Gastroesophageal sphincter (tissue), 4 donors: ENCODE results near the gene MRPL48. TPM values are rescaled to one million over a fixed set of nuclear protein-coding genes. Genes with fewer than 3 reads are reported as not detected.
"Not testable (repeated sequence)": the region's sequence is repeated elsewhere in the genome, so short reads cannot be mapped to it uniquely, and the experiment has no call there.

Source experiments
- ATAC-seq: fragments of 150-250 bp; one replicate; pipeline ENCODE4 v1.9.1; 2016; ENCODE audit warnings: mild to moderate bottlenecking, moderate library complexity
- H3K27ac ChIP-seq, 4 donors: fragments of 200-600 bp; sonication (generic) in 3 of 4; 1 replicate in 3 of 4; 2 replicates in 1 of 4; pipeline ENCODE4 v1.5.1; 2016 to 2019
- H3K27me3 ChIP-seq: fragments of 200-600 bp; sonication (generic); one replicate; pipeline ENCODE4 v1.5.1; 2019
- H3K36me3 ChIP-seq, 2 donors: fragments of 200-600 bp; sonication (generic); one replicate each; pipeline ENCODE4 v1.5.1; 2019; ENCODE audit warnings: control low read depth in 1 of 2
- H3K4me1 ChIP-seq, 3 donors: fragments of 200-600 bp; sonication (generic); 1 replicate in 2 of 3; 2 replicates in 1 of 3; pipeline ENCODE4 v1.5.1; 2016 to 2019; ENCODE audit warnings: control low read depth in 2 of 3
- H3K4me3 ChIP-seq, 2 donors: fragments of 200-600 bp; sonication (generic); one replicate each; pipeline ENCODE4 v1.5.1; 2019; ENCODE audit warnings: mild to moderate bottlenecking in 1 of 2, moderate library complexity in 1 of 2
- H3K9me3 ChIP-seq, 3 donors: fragments of 200-600 bp; sonication (generic); one replicate each; pipeline ENCODE4 v1.5.1; 2017 to 2019; ENCODE audit warnings: control low read depth in 2 of 3
- CTCF ChIP-seq, 4 experiments: fragments of 200-600 bp in 2 of 4; fragments of 450-650 bp in 2 of 4; sonication (generic) in 1 of 4; IDR thresholded peaks; one replicate each; pipeline ENCODE4 v1.5.1; 2017 to 2019; ENCODE audit warnings: antibody characterized with exemption in 4 of 4, mild to moderate bottlenecking in 2 of 4, moderate library complexity in 2 of 4
- EP300 ChIP-seq: sonication (generic); formaldehyde crosslinking; IDR thresholded peaks from one replicate; pipeline ENCODE4 v1.6.1; 2017; ENCODE audit warnings: antibody characterized with exemption, mild to moderate bottlenecking
- POLR2A ChIP-seq, 2 donors: fragments of 450-650 bp; IDR thresholded peaks; one replicate each; pipeline ENCODE4 v1.6.1; 2017; ENCODE audit warnings: antibody characterized with exemption in 2 of 2, mild to moderate bottlenecking in 2 of 2, moderate library complexity in 1 of 2
- POLR2AphosphoS5 ChIP-seq: sonication (generic); formaldehyde crosslinking; IDR thresholded peaks from one replicate; pipeline ENCODE4 v1.6.1; 2017; ENCODE audit warnings: antibody characterized with exemption
- WGBS, 2 donors: methylation state at CpG; one replicate each; pipeline ENCODE4 v1.1.5; 2018; ENCODE audit warnings: low coverage in 1 of 2; 5-methylcytosine and 5-hydroxymethylcytosine counted together
- total RNA-seq, 4 donors: library from RNA; depleted of rRNA; stranded (reverse); fragments of >200 nt; gene quantifications; one replicate each; pipeline ENCODE4 v1.1.0, GENCODE V29; 2016

Gene MRPL48
- total RNA-seq, 4 donors from 2014 or later, result 8.8 to 46.2 (median 22.2) TPM

GRCh38 chr11:73784080-73784634 lies 3.5 kb upstream of the MRPL48 start:
- no peaks in the 10 kb centered on the region for H3K36me3 ChIP-seq
- TF ChIP-seq CTCF (IDR thresholded peaks at IDR 0.05) (no peak), EP300 (no peak), POLR2A (IDR thresholded peaks at IDR 0.05) (no peak), POLR2AphosphoS5 (no peak)
- H3K4me1 ChIP-seq, result peaks cover 0 to 25% (median 6%) of the 10 kb centered on the region in 3 donors
- H3K27me3 ChIP-seq, result no peaks in the 10 kb centered on the region
- H3K9me3 ChIP-seq, result no peaks in the 10 kb centered on the region
- ATAC-seq, result no peak
- WGBS, 2 donors, result 40 to 83% methylated on average over 2 to 6 of the region's 6 CpGs
- H3K4me3 ChIP-seq, result no peak overlapping the region
- no peak overlapping the region for H3K27ac ChIP-seq

- ATAC-seq, result no peak
- H3K4me1 ChIP-seq, result peaks cover 0 to 26% (median 6%) of the 10 kb centered on the region in 3 donors
- H3K9me3 ChIP-seq, result no peaks in the 10 kb centered on the region
- no peaks in the 10 kb centered on the region for H3K27me3 ChIP-seq
- no peak overlapping the region for H3K4me3 ChIP-seq
- TF ChIP-seq POLR2A (IDR thresholded peaks at IDR 0.05) (no peak), CTCF (IDR thresholded peaks at IDR 0.05) (no peak), EP300 (no peak), POLR2AphosphoS5 (no peak)
- no peaks in the 10 kb centered on the region for H3K36me3 ChIP-seq
- H3K27ac ChIP-seq, result no peak overlapping the region
- 91 to 100% methylated on average over 1 of the region's 1 CpG for WGBS, 2 donors
Measured at GRCh38 chr11:73784734-73785133, 2.9 kb upstream of the MRPL48 start.

- not testable (repeated sequence) for H3K9me3 ChIP-seq, H3K27ac ChIP-seq, ATAC-seq, H3K36me3 ChIP-seq, H3K27me3 ChIP-seq, H3K4me3 ChIP-seq
- H3K4me1 ChIP-seq, result peaks cover 0 to 21% (median 6%) of the 10 kb centered on the region in 3 donors
Measured at GRCh38 chr11:73785467-73785866, 2.2 kb upstream of the MRPL48 start.

- no peak for ATAC-seq
- H3K4me1 ChIP-seq, result peaks cover 0 to 21% (median 6%) of the 10 kb centered on the region in 3 donors
- H3K27me3 ChIP-seq, result no peaks in the 10 kb centered on the region
- H3K36me3 ChIP-seq, result no peaks in the 10 kb centered on the region
- TF ChIP-seq EP300 (no peak), POLR2A (IDR thresholded peaks at IDR 0.05) (no peak), POLR2AphosphoS5 (no peak), CTCF (IDR thresholded peaks at IDR 0.05) (no peak)
- H3K4me3 ChIP-seq, result peak overlapping the region; percentile 62 to 77
- no peaks in the 10 kb centered on the region for H3K9me3 ChIP-seq
- H3K27ac ChIP-seq, result peak overlapping the region; percentile 62 to 87 (median 87)
- 35 to 57% methylated on average over 10 to 12 of the region's 17 CpGs for WGBS, 2 donors
Measured at GRCh38 chr11:73787051-73787642, 527 bp upstream of the MRPL48 start.

GRCh38 chr11:73789279-73789670 lies 1.6 kb downstream of the MRPL48 start:
- H3K4me1 ChIP-seq, result peaks cover 0 to 21% (median 6%) of the 10 kb centered on the region in 3 donors
- no peaks in the 10 kb centered on the region for H3K9me3 ChIP-seq
- no peak for ATAC-seq
- TF ChIP-seq EP300 (no peak), CTCF (IDR thresholded peaks at IDR 0.05) (no peak), POLR2AphosphoS5 (no peak), POLR2A (IDR thresholded peaks at IDR 0.05) (no peak)
- peak overlapping the region; percentile 17 to 87 (median 87) for H3K27ac ChIP-seq
- no peak overlapping the region for H3K4me3 ChIP-seq
- no peaks in the 10 kb centered on the region for H3K27me3 ChIP-seq
- WGBS, 2 donors, result 24 to 50% methylated on average over 5 of the region's 5 CpGs
- H3K36me3 ChIP-seq, result no peaks in the 10 kb centered on the region
